ENCODE results near the gene FAM174C. TPM values are rescaled to one million over a fixed set of nuclear protein-coding genes. Genes with fewer than 3 reads are reported as not detected.
"Not testable (repeated sequence)": the region's sequence is repeated elsewhere in the genome, so short reads cannot be mapped to it uniquely, and the experiment has no call there.

Gene FAM174C
- total and polyA plus RNA-seq, 8 donors = 6.2 to 240 (median 78.1) TPM

- intact Hi-C loops (cut with DNase I; ENCODE audit: low total_unique reads) = no loop called here
- Histone ChIP-seq H3K36me3 (no peaks in the 10 kb centered on the region), H3K27ac (no peak overlapping the region), H3K27me3 (peaks cover 5 to 26% (median 22%) of the 10 kb centered on the region in 3 donors), H3K4me3 (no peak overlapping the region), H3K4me1 (peaks cover 8 to 19% (median 12%) of the 10 kb centered on the region in 4 donors), H3K9me3 (no peaks in the 10 kb centered on the region)
- DNase-seq = no peak
- WGBS, 5 donors = 74 to 86% (median 80%) methylated on average over 28 to 34 of the region's 34 CpGs
- TF ChIP-seq EP300 (IDR thresholded peaks at IDR 0.05) (no peak), POLR2A (IDR thresholded peaks at IDR 0.05) (no peak), POLR2AphosphoS5 (IDR thresholded peaks at IDR 0.05) (no peak), CTCF (IDR thresholded peaks at IDR 0.05) (no peak)
Observed at GRCh38 chr19:1299801-1300200, 24.5 kb downstream of the FAM174C start.

DNA sequence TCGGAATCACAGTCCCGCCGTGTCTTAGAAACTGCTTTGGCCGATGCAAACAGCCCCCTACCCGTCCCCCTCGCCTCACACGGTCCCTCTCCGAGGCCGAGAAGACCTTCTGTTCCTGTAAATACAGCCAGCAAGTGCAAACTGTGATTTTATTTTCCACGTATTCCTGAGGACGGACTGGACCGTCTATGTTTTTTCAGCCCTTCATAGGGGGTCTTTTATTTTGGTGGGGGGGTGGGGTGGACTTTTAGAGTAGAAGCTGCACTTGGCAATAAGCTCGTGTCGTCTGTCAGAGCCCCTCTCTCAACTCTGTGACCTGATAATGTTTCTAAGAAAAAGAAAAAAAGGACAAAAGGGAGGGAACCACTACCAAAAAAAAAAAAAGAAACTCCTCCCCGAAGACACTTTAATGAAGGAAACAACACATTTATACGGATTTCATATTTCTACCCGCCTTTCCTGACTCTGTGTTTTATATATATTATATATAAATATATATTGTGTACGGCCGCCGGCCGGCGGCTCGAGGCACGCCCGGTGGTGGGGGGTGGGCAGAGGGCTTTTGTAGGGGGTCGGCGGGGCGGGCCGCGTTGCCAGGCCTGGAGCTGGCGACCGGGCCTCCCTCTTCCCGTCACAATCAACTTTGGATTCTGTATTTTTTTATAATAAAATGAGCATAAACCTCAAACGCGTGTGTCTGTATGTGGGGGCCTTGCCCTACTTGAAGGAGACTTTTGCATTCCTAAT lies 25.6 kb downstream of the FAM174C start:
- Histone ChIP-seq H3K27me3 (peaks cover 0 to 15% (median 11%) of the 10 kb centered on the region in 3 donors), H3K36me3 (no peaks in the 10 kb centered on the region), H3K27ac (no peak overlapping the region), H3K4me3 (no peak overlapping the region), H3K4me1 (peaks cover 0 to 8% (median under 1%) of the 10 kb centered on the region in 4 donors), H3K9me3 (no peaks in the 10 kb centered on the region)
- no peak for DNase-seq
- WGBS, 5 donors = 80 to 87% (median 84%) methylated on average over 33 to 35 of the region's 35 CpGs
- intact Hi-C loops (cut with DNase I; ENCODE audit: low total_unique reads) = no loop called here
- TF ChIP-seq POLR2A (IDR thresholded peaks at IDR 0.05) = no peak

- WGBS, 5 donors = 70 to 78% (median 77%) methylated on average over 17 to 36 of the region's 36 CpGs
- Histone ChIP-seq H3K9me3 (no peaks in the 10 kb centered on the region), H3K4me1 (peaks cover 0 to 8% (median 0%) of the 10 kb centered on the region in 4 donors), H3K27me3 (peaks cover 0 to 9% (median 5%) of the 10 kb centered on the region in 3 donors), H3K36me3 (no peaks in the 10 kb centered on the region), H3K4me3 (no peak overlapping the region), H3K27ac (no peak overlapping the region)
- DNase-seq = no peak
- no peak for TF ChIP-seq CTCF (IDR thresholded peaks at IDR 0.05)
- no peak for TF ChIP-seq POLR2A (IDR thresholded peaks at IDR 0.05)
- no peak for TF ChIP-seq POLR2AphosphoS5 (IDR thresholded peaks at IDR 0.05)
- TF ChIP-seq EP300 (IDR thresholded peaks at IDR 0.05) = no peak
- intact Hi-C loops (cut with DNase I; ENCODE audit: low total_unique reads) = no loop called here
Observed at GRCh38 chr19:1302533-1303239, 27.4 kb downstream of the FAM174C start.

DNA sequence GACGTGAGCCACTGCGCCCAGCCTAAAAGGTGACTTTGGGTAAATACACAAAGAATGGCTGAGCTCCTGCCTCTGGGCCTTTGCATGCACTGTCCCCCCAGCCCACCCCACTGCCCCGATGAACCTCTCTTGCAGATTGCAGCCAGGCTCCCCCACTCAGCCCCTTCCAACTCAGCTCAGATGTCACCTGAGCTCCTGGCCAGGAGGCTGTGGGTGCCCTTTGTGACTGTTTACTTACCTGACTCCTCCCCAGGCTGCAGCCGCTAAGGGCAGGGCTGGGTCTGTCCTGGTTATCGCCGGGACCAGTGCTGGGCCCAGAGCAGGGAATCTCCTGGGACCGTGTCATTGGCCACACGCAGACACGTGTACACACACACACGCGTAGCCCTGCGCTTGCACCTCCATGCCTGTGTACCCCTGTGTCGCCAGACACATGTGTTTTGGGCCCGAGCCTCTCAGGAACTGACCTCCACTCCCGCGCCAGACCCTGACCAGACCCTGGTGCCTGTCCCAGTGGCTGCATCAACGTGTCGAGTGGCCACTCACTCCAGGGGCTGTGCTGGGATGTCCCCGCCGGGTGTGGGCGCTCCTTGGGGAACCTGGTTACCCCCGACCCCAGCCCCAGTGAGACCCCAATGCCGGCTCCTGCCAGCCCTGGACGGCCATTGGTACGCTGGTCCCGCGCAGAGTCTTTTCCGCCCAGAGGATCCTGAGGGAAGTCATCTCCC lies 29.0 kb downstream of the FAM174C start:
- intact Hi-C loops (cut with DNase I; ENCODE audit: low total_unique reads) = no loop called here
- WGBS, 5 donors = 58 to 76% (median 63%) methylated on average over 10 to 28 of the region's 28 CpGs
- peaks cover 0 to 8% (median 0%) of the 10 kb centered on the region in 4 donors for H3K4me1 ChIP-seq
- H3K36me3 ChIP-seq = no peaks in the 10 kb centered on the region
- H3K9me3 ChIP-seq = no peaks in the 10 kb centered on the region
- H3K4me3 ChIP-seq = no peak overlapping the region
- no peak overlapping the region for H3K27ac ChIP-seq
- peaks cover 0 to 17% (median 7%) of the 10 kb centered on the region in 3 donors for H3K27me3 ChIP-seq
- peak; percentile 56 to 76 for DNase-seq
- TF ChIP-seq CTCF (IDR thresholded peaks at IDR 0.05) (no peak), POLR2AphosphoS5 (IDR thresholded peaks at IDR 0.05) (no peak), POLR2A (IDR thresholded peaks at IDR 0.05) (no peak), EP300 (IDR thresholded peaks at IDR 0.05) (no peak)

DNA sequence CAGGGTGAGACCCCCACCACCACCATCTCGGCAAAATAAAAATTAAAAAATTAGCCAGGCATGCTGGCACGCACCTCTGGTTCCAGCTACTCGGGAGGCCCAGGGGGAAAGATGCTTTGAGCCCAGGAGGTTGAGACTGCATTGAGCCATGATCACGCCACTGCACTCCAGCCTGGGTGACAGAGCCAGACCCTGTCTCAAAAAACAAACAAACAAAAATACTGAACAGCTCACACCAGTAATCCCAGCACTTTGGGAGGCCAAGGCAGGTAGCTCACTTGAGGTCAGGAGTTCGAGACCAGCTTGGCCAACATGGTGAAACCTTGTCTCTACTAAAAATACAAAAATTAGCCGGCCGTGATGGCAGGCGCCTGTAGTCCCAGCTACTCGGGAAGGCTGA lies 30.0 kb downstream of the FAM174C start:
- peaks cover 0 to 20% (median 12%) of the 10 kb centered on the region in 3 donors for H3K27me3 ChIP-seq
- H3K4me1 ChIP-seq; intact Hi-C loops (cut with DNase I; ENCODE audit: low total_unique reads); H3K4me3 ChIP-seq; H3K27ac ChIP-seq; DNase-seq; H3K9me3 ChIP-seq; H3K36me3 ChIP-seq: not testable (repeated sequence)
- WGBS, 5 donors = 82 to 91% (median 89%) methylated on average over 9 of the region's 9 CpGs
